SK-N-SH treated with all-trans-retinoic acid at 6 μM for 48 hours (cell line): Measurements from ENCODE around the gene ANAPC4.

Experiments
- CREB5 ChIP-seq: fragments of 250-450 bp; sonication (Bioruptor Pico); IDR thresholded peaks from 2 replicates; pipeline ENCODE4 v1.5.1; 2020; ENCODE audit warnings: low read depth, mild to moderate bottlenecking, moderate library complexity
- CSDC2 ChIP-seq: fragments of 250-450 bp; sonication (Bioruptor Pico); IDR thresholded peaks from 2 replicates; pipeline ENCODE4 v1.5.0; 2020; ENCODE audit warnings: mild to moderate bottlenecking, moderate library complexity
- ISL1 ChIP-seq: fragments of 250-450 bp; sonication (Bioruptor Pico); IDR thresholded peaks from 2 replicates; pipeline ENCODE4 v2.1.2; 2022; ENCODE audit warnings: mild to moderate bottlenecking, moderate library complexity
- OSR1 ChIP-seq: fragments of 250-450 bp; sonication (Bioruptor Pico); IDR thresholded peaks from 2 replicates; pipeline ENCODE4 v1.8.0; 2022; ENCODE audit warnings: moderate library complexity, mild to moderate bottlenecking, inconsistent platforms
- PATZ1 ChIP-seq: fragments of 250-450 bp; sonication (Bioruptor Pico); IDR thresholded peaks from 2 replicates; pipeline ENCODE4 v1.8.0; 2020; ENCODE audit warnings: mild to moderate bottlenecking, moderate library complexity, borderline replicate concordance
- RARB ChIP-seq: fragments of 250-450 bp; sonication (Bioruptor Pico); IDR thresholded peaks from 2 replicates; pipeline ENCODE4 v1.8.0; 2021; ENCODE audit warnings: mild to moderate bottlenecking, moderate library complexity
- TCF4 ChIP-seq: fragments of 250-450 bp; sonication (Bioruptor Pico); IDR thresholded peaks from 2 replicates; pipeline ENCODE4 v1.8.0; 2021; ENCODE audit warnings: mild to moderate bottlenecking, moderate library complexity, borderline replicate concordance
- ZFP3 ChIP-seq: fragments of 250-450 bp; sonication (Bioruptor Pico); IDR thresholded peaks from 2 replicates; pipeline ENCODE4 v1.5.0; 2020; ENCODE audit warnings: mild to moderate bottlenecking, moderate library complexity
- ZNF565 ChIP-seq: fragments of 450-650 bp; formaldehyde crosslinking; conservative IDR thresholded peaks from 2 replicates; pipeline ENCODE4 v1.5.0; 2020; ENCODE audit warnings: low read depth, mild to moderate bottlenecking, moderate library complexity

GRCh38 chr4:25351777-25352416 is 25.2 kb upstream of the ANAPC4 start:
- TF ChIP-seq RARB (CRISPR knock-in tag) (no peak), ZFP3 (CRISPR knock-in tag) (no peak), TCF4 (CRISPR knock-in tag) (no peak), PATZ1 (CRISPR knock-in tag) (no peak), OSR1 (CRISPR knock-in tag) (no peak), CSDC2 (no peak), ZNF565 (CRISPR knock-in tag) (no peak), CREB5 (no peak), ISL1 (CRISPR knock-in tag) (no peak)
